ENCODE data around the gene MOSMO.

Gene MOSMO

GRCh38 chr16:22132801-22133200 lies 124.9 kb downstream of the MOSMO start:
- no peak overlapping the region for H3K4me3 ChIP-seq (ENCODE audit: low read depth, low read length)

All from iPS-11a (cell line).